Right lobe of liver (tissue), 4 donors: ENCODE data around the gene C5orf46.

Source experiments
- CTCF ChIP-seq, 4 donors: fragments of 200-600 bp in 3 of 4; fragments of 450-650 bp in 1 of 4; IDR thresholded peaks; one replicate each; pipeline versions ENCODE4 v1.5.1 to v1.8.0; 2016 to 2022; ENCODE audit warnings: antibody characterized with exemption in 4 of 4, mild to moderate bottlenecking in 2 of 4
- POLR2A ChIP-seq: fragments of 450-650 bp; IDR thresholded peaks from one replicate; pipeline ENCODE4 v1.6.1; 2017; ENCODE audit warnings: antibody characterized with exemption, mild to moderate bottlenecking
- donor health status: DM: no; HTN: no; CAD: no.
- donor health status: DM: no; HTN: no; CAD: no.
- donor health status: DM: no; HTN: yes; CAD: no.

GRCh38 chr5:147920420-147921030 is 14.2 kb upstream of the C5orf46 start:
- no peak for TF ChIP-seq CTCF (IDR thresholded peaks at IDR 0.05)
- no peak for TF ChIP-seq POLR2A
